GM20431 (cell line): ENCODE results near the gene MLC1.

Experiments used
- in situ Hi-C: fragments of 300-500 bp; cut with MseI, MboI; formaldehyde crosslinking; loops from one replicate; pipeline ENCODE4 v1.15.0; 2020; ENCODE audit warnings: low sequenced_read_pairs; ENCODE audit not compliant: unreplicated experiment

MLC1 gene

DNA sequence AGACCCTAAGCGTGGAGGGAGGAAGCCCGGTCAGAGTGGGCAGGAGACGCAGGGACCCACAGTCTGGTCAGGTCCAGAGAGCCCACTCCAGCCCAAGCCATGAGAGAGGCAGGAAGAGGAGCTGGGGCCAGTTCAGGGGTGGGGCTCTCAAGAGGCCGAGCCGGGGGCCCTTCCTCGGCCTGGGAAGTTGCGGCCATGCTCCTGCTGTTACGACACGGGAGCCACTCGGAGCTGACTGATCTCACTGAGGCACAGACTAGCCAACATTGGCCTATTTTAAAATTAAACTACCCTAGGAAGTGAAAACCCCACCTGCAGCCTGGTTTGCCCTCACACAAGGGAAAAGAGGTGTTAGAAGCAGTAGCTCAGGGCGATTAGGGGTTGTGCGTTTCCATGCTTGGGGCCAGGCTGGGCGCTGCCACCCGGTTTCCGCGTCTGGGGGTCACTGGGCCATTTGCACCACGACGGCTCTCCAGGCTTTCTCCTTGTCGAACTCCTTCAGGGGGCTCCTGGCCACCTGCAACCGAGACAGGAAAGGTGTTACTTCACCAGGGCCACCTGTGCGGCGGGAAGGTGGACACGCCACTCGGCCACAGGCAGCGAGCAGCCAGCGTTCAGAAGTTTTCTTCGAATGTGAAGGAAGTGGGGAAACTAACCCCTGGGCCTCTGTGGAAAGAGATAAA, 23.9 kb downstream of the MLC1 start:
- in situ Hi-C loops, result no loop called here

DNA sequence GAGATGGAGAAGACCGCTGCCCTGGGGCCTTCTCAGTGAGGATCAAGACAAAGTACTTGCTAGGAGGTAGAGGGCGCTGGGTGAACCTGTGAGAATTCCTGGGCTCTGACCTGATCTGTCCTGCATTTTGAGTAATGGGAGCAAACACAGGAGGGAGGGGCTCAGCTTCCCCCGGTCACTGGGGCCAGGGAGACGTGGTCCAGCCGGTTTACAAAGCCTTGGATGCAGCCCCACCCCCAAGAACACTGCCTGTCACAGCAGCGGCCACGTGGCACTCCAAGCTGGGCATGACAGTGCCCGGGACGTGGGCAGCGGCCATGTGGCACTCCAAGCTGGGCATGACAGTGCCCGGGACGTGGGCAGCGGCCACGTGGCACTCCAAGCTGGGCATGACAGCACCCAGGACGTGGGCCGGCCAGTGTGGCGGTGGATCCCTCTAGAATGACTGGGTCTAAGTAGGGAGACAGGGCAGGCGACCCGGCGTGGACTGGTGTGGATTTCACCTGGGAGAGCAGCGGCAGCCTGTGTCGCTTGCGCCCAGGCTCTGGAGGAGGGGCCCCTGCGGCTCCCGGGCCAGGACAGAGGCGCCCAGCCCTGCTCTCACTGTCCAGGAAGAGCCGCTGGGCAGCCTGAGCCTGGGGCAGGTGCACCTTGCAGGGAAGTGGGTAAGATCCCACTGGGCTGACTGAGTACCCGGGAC, 24.6 kb downstream of the MLC1 start:
- in situ Hi-C loops, result no loop called here

DNA sequence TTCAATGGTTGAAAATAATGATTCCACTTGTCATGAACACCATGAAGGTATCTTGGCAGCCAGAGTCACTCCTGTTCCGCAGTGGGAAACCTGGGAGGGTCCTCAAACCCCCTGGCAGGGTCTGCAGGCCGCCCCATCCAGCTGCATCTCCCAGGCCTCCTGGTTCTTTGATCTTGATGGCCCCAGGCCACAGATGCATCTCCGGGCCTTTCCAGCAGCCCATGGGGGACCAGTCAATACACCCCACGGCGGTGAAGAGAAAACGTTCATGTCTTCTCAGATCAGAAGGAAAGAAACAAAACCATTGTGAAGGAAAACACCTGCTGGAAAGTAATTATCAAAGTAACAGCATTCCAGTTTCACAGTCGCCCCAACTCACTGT, 25.4 kb downstream of the MLC1 start:
- in situ Hi-C loops, result no loop called here

GRCh38 chr22:50058906-50059880, 26.0 kb downstream of the MLC1 start:
- in situ Hi-C loops, result no loop called here

DNA sequence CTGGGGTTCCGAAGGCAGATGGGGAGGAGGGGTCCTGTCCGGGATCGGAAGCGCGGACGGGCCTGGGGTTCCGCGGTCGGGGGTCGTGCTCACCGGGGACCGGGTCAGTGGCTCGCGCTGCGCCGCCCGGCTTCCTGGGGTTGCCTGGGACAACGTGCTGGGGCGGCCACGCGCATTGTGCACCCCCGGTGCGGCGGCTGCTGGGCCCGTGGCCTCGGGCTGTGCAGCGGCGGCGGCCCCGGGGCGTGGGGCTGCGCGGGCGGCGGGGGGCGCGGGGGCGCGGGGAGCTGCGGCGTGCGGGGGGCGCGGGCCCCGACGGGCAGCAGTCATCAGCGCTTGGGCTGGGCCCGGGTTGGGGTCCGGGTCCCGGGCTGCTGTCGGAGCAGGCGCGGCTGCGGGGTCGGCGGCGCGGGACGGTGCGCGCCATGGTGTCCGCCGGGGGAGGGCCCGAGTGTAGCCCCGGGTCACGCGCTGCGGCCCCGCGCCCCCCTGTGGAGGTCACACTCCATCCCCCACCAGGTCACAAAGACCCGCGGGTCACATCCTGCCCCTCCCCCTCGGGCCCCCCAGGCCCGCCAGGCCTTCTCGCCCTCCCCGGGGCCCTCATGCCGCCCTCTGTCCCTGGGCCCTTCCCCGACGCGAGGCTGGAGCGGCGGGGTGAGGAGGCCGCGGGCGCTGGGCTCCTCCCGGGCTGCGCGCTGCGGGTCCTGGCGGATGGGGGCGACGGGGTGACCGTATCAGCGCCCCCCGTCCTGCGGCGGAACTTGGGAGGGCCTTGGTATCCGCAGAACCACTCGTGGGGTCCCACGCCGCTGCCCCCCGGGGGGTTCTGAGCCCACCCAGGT, 26.9 kb downstream of the MLC1 start, which contains the start of gene TTLL8:
Gene TTLL8, minus strand, starts transcription at position 238 of the 845 bp plus-strand sequence.
- in situ Hi-C loops, result no loop called here

DNA sequence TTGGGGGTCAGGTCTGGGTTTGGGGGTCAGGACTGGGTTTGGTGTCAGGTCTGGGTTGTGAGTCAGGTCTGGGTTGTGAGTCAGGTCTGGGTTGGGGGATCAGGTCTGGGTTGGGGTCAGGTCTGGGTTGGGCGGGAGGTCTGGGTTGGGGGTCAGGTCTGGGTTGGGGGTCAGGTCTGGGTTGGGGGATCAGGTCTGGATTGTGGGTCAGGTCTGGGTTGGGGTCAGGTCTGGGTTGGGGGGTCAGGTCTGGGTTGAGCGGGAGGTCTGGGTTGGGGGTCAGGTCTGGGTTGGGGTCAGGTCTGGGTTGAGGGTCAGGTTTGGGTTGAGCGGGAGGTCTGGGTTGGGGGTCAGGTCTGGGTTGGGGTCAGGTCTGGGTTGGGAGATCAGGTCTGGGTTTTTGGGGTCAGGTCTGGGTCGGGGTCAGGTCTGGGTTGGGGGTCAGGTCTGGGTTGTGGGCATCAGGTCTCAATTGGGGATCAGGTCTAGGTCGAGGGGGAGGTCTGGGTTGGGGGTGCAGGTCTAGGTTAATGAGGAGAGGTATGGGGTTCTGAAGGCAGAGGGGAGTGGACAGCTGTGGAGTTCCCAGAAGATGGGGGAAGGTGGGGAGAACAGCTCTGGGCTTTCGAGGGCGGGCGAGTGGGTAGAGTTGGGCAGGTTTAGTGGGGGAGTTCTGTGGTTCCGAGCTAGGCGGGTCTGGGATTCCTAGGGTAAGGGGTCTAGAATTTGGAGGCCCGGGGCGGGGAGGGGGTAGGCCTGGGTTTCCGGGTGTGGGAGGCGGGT, 27.8 kb downstream of the MLC1 start:
- in situ Hi-C loops, result no loop called here

GRCh38 chr22:50056214-50056972, 28.8 kb downstream of the MLC1 start:
- in situ Hi-C loops, result no loop called here

GRCh38 chr22:50053861-50054260, 31.4 kb downstream of the MLC1 start:
- in situ Hi-C loops, result no loop called here

- in situ Hi-C loops, result no loop called here
Measured at GRCh38 chr22:50051930-50052329, 33.3 kb downstream of the MLC1 start.

GRCh38 chr22:50049299-50050195, 35.7 kb downstream of the MLC1 start:
- in situ Hi-C loops, result no loop called here

- in situ Hi-C loops, result no loop called here
Measured at GRCh38 chr22:50048836-50049235, 36.4 kb downstream of the MLC1 start.

DNA sequence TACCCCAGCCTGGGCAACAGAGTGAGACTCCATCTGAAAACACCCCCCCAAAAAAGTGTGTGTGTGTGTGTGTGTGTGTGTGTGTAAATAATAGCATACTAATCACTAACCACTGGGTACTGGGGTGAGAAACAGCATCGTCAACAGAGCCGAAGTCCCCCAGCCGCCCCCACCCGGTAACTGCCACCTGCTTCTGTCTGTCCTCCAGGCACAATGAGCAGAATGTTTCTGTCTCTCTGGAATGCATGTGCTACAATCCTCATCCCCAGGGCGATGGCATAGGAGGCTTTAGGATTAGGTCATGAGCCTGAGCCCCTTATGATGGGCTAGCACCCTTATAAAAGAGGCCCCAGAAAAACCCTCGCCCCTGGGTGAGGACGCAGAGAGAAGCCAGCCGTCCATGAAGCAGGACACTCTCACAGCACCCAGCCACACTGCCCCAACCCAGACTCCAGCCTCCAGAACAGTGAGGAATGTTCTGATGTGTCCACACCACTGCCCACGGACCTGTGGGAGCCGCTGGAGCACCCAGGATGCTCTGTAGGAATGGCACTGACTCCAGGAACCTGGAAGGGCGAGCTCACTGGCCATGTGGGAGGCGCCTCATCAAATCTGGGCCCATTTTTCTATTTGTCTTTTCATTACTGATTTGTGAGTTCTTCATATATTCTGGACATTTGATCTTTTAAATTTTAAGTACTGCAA, 37.0 kb downstream of the MLC1 start:
- in situ Hi-C loops, result no loop called here

GRCh38 chr22:50047346-50047745, 37.9 kb downstream of the MLC1 start:
- in situ Hi-C loops, result no loop called here

GRCh38 chr22:50046481-50047245, 38.6 kb downstream of the MLC1 start:
- in situ Hi-C loops, result no loop called here

DNA sequence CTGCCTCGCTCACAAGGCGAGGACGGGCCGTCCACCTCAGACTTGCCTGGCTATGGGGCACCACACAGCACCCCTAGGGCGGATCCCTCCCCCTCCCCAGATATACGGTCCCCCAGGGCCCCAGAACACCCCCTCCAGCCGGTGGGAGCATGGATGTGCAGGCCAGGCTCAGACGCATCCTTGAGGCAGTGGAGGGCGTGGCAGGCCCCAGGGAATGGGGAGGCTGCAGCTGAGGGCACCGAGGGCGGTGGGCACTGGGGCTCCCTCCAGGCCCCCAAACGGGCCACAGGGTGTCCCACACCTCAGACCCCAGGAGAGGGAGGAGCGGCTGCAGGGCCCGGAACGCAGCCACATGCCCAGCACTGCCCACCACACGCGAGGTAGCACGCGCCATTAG, 39.2 kb downstream of the MLC1 start:
- in situ Hi-C loops, result no loop called here
